H1 (cell line): ENCODE measurements around the gene RNF224. TPM values are rescaled to one million over a fixed set of nuclear protein-coding genes. Genes with fewer than 3 reads are reported as not detected.

Experiments used
- CTCF ChIA-PET: fragments of 300-600 bp; sonication (Branson Sonifier 250); formaldehyde crosslinking; loops from one replicate; lab custom pipeline; 2021; ENCODE audit not compliant: partially characterized antibody; lab: Charles Lee
- POLR2A ChIA-PET: fragments of 300-600 bp; sonication (Branson Sonifier 250); formaldehyde crosslinking; loops from one replicate; lab custom pipeline; 2021; ENCODE audit warnings: inconsistent platforms; ENCODE audit not compliant: partially characterized antibody; lab: Charles Lee
- DNase-seq, 2 experiments: peaks; one replicate each; pipeline versions ENCODE4 v3.0.0 to v3.0.0-alpha.2; 2010 to 2022; ENCODE audit warnings: low spot score in 2 of 2, low read depth in 1 of 2, mixed read lengths in 1 of 2
- FAIRE-seq: peaks from 2 replicates; lab custom pipeline; 2011; peaks lifted over from hg19 to GRCh38; lab: Jason Lieb, UNC
- H2AFZ ChIP-seq: 2 replicates; pipeline ENCODE4 v1.8.1; 2012; ENCODE audit warnings: low read length, inconsistent platforms
- H2AK5ac ChIP-seq: 2 replicates; pipeline ENCODE4 v1.6.1; 2013; ENCODE audit warnings: low read depth, low read length
- H2BK120ac ChIP-seq: replicated peaks from 2 replicates; pipeline ENCODE3; 2013; ENCODE audit warnings: low read depth, low read length, inconsistent platforms
- H2BK12ac ChIP-seq: 2 replicates; pipeline ENCODE4 v1.6.1; 2013; ENCODE audit warnings: low read depth, low read length
- H2BK15ac ChIP-seq: 2 replicates; pipeline ENCODE4 v1.6.1; 2013; ENCODE audit warnings: low read length
- H2BK20ac ChIP-seq: 2 replicates; pipeline ENCODE4 v1.6.1; 2013; ENCODE audit warnings: low read length
- H2BK5ac ChIP-seq: 2 replicates; pipeline ENCODE4 v1.6.1; 2013; ENCODE audit warnings: low read depth, low read length
- H3K14ac ChIP-seq: 2 replicates; pipeline ENCODE4 v1.6.1; 2013; ENCODE audit warnings: inconsistent platforms; ENCODE audit not compliant: insufficient read length
- H3K18ac ChIP-seq: 2 replicates; pipeline ENCODE4 v1.6.1; 2013; ENCODE audit warnings: low read length; ENCODE audit errors: extremely low read depth
- H3K23ac ChIP-seq: 2 replicates; pipeline ENCODE4 v1.6.1; 2013; ENCODE audit warnings: inconsistent platforms; ENCODE audit not compliant: insufficient read length
- H3K23me2 ChIP-seq: 2 replicates; pipeline ENCODE4 v1.6.1; 2013; ENCODE audit warnings: low read depth, low read length
- H3K27ac ChIP-seq: 2 replicates; pipeline ENCODE4 v1.6.1; 2011; ENCODE audit warnings: low read depth, low read length, inconsistent platforms
- H3K27me3 ChIP-seq, 4 experiments: replicated peaks in 1 of 4; 1 replicate in 1 of 4; 2 replicates in 3 of 4; pipeline versions ENCODE4 v1.6.1 to v1.8.1; 2011 to 2013; ENCODE audit warnings: low read length in 3 of 4, mild to moderate bottlenecking in 3 of 4, inconsistent platforms in 2 of 4, mixed read lengths in 2 of 4, moderate library complexity in 1 of 4; ENCODE audit not compliant: control insufficient read depth in 3 of 4, insufficient read depth in 3 of 4; ENCODE audit errors: extremely low read depth in 1 of 4
- H3K36me3 ChIP-seq, 4 experiments: 2 replicates each; pipeline versions ENCODE4 v1.6.1 to v1.8.1; 2011 to 2013; ENCODE audit warnings: mild to moderate bottlenecking in 4 of 4, low read length in 3 of 4, moderate library complexity in 2 of 4, control low read depth in 1 of 4, inconsistent platforms in 1 of 4; ENCODE audit not compliant: insufficient read depth in 4 of 4, control insufficient read depth in 2 of 4
- H3K4ac ChIP-seq: replicated peaks from 2 replicates; pipeline ENCODE3; 2013; ENCODE audit warnings: low read length, low read depth, mixed read lengths, inconsistent platforms; ENCODE audit not compliant: insufficient read length
- H3K4me1 ChIP-seq, 4 experiments: replicated peaks in 1 of 4; 1 replicate in 1 of 4; 2 replicates in 3 of 4; pipeline versions ENCODE4 v1.6.1 to v1.8.1; 2011 to 2013; ENCODE audit warnings: low read length in 3 of 4, inconsistent platforms in 2 of 4, mixed read lengths in 1 of 4; ENCODE audit not compliant: insufficient read depth in 4 of 4, control insufficient read depth in 3 of 4
- H3K4me2 ChIP-seq, 2 experiments: 2 replicates each; pipeline versions ENCODE4 v1.6.1 to v1.8.1; 2011 to 2013; ENCODE audit warnings: low read depth in 2 of 2, low read length in 2 of 2, control low read depth in 1 of 2, inconsistent platforms in 1 of 2, mild to moderate bottlenecking in 1 of 2; ENCODE audit not compliant: insufficient read depth in 1 of 2
- H3K4me3 ChIP-seq, 4 experiments: fragments of 200-600, 300-600 bp in 1 of 4; sonication (generic), shearing (Covaris generic), sonication (Bioruptor Twin) in 1 of 4; 2 replicates each; pipeline versions ENCODE4 v1.5.1 to v1.8.1; 2011 to 2016; ENCODE audit warnings: low read length in 4 of 4, low read depth in 3 of 4, control low read depth in 2 of 4, inconsistent platforms in 2 of 4, mild to moderate bottlenecking in 2 of 4, mixed read lengths in 1 of 4, moderate library complexity in 1 of 4; ENCODE audit not compliant: insufficient read depth in 2 of 4; ENCODE audit errors: extremely low read depth in 1 of 4
- H3K56ac ChIP-seq: replicated peaks from 2 replicates; pipeline ENCODE3; 2013; ENCODE audit warnings: low read depth, mild to moderate bottlenecking, mixed read lengths, low read length, inconsistent platforms; ENCODE audit not compliant: insufficient read length
- H3K79me1 ChIP-seq: 2 replicates; pipeline ENCODE4 v1.6.1; 2013; ENCODE audit warnings: low read depth, low read length, control low read depth
- H3K79me2 ChIP-seq, 2 experiments: 2 replicates each; pipeline versions ENCODE4 v1.6.1 to v1.8.1; 2012 to 2013; ENCODE audit warnings: low read length in 2 of 2, mild to moderate bottlenecking in 2 of 2, inconsistent platforms in 1 of 2; ENCODE audit not compliant: insufficient read depth in 2 of 2, control insufficient read depth in 1 of 2
- H3K9ac ChIP-seq, 4 experiments: replicated peaks in 1 of 4; 1 replicate in 1 of 4; 2 replicates in 3 of 4; pipeline versions ENCODE4 v1.6.1 to v1.8.1; 2011 to 2013; ENCODE audit warnings: low read depth in 3 of 4, low read length in 3 of 4, control low read depth in 2 of 4, mild to moderate bottlenecking in 2 of 4, moderate library complexity in 2 of 4, inconsistent platforms in 1 of 4; ENCODE audit errors: extremely low read depth in 1 of 4
- H3K9me3 ChIP-seq, 2 experiments: 2 replicates each; pipeline versions ENCODE4 v1.6.1 to v1.8.1; 2012 to 2013; ENCODE audit warnings: mild to moderate bottlenecking in 2 of 2, moderate library complexity in 2 of 2, control low read depth in 1 of 2, inconsistent platforms in 1 of 2, low read depth in 1 of 2, low read length in 1 of 2, mixed read lengths in 1 of 2; ENCODE audit not compliant: insufficient read depth in 2 of 2
- H4K20me1 ChIP-seq, 2 experiments: replicated peaks in 1 of 2; 2 replicates each; pipeline versions ENCODE3 to v1.8.1; 2011 to 2013; ENCODE audit warnings: inconsistent platforms in 2 of 2, low read length in 2 of 2, mild to moderate bottlenecking in 1 of 2; ENCODE audit not compliant: insufficient read depth in 2 of 2, control insufficient read depth in 1 of 2
- H4K5ac ChIP-seq: 2 replicates; pipeline ENCODE4 v1.6.1; 2013; ENCODE audit warnings: low read length, low read depth, mixed read lengths, inconsistent platforms; ENCODE audit not compliant: insufficient read length
- H4K8ac ChIP-seq: 2 replicates; pipeline ENCODE4 v1.8.0; 2013; ENCODE audit warnings: mild to moderate bottlenecking, moderate library complexity, low read length, inconsistent platforms; ENCODE audit not compliant: insufficient read depth; ENCODE audit errors: extremely low read depth
- H4K91ac ChIP-seq: replicated peaks from 2 replicates; pipeline ENCODE3; 2013; ENCODE audit warnings: low read length, mixed read lengths, inconsistent platforms; ENCODE audit not compliant: insufficient read length
- BCL11A ChIP-seq, 2 experiments: IDR thresholded peaks; one replicate each; pipeline ENCODE4 v1.6.1; 2011; ENCODE audit warnings: low read depth in 2 of 2, low read length in 2 of 2, mild to moderate bottlenecking in 2 of 2
- CBX8 ChIP-seq: fragments of 300-800, 300-1000 bp; sonication (generic); IDR thresholded peaks from 2 replicates; pipeline ENCODE4 v1.7.1; 2016; ENCODE audit warnings: low read depth, low read length, borderline replicate concordance
- CHD2 ChIP-seq: IDR thresholded peaks from 2 replicates; pipeline ENCODE4 v1.6.1; 2012; ENCODE audit warnings: low read length, improper control_type of control experiment
- CREB1 ChIP-seq: IDR thresholded peaks from 2 replicates; pipeline ENCODE4 v1.6.1; 2012; ENCODE audit warnings: inconsistent platforms
- GTF2F1 ChIP-seq: IDR thresholded peaks from 2 replicates; pipeline ENCODE4 v1.6.1; 2012; ENCODE audit warnings: low read depth, low read length, improper control_type of control experiment, borderline replicate concordance
- HDAC2 ChIP-seq, 2 experiments: fragments of 300-600 bp in 1 of 2; sonication (generic) in 1 of 2; IDR thresholded peaks; 2 replicates each; pipeline ENCODE4 v1.6.1; 2011 to 2012; ENCODE audit warnings: low read depth in 2 of 2, low read length in 2 of 2, mild to moderate bottlenecking in 2 of 2, moderate library complexity in 2 of 2, borderline replicate concordance in 1 of 2, inconsistent platforms in 1 of 2
- JUND ChIP-seq: IDR thresholded peaks from 2 replicates; pipeline ENCODE4 v1.6.1; 2011; ENCODE audit warnings: mild to moderate bottlenecking, improper control_type of control experiment, low read length
- KDM5A ChIP-seq: fragments of 200-600 bp; IDR thresholded peaks from 2 replicates; pipeline ENCODE4 v1.7.1; 2012; ENCODE audit warnings: mild to moderate bottlenecking, low read length, inconsistent platforms, mixed read lengths
- NANOG ChIP-seq: IDR thresholded peaks from 2 replicates; pipeline ENCODE4 v1.6.1; 2011; ENCODE audit warnings: low read length, low read depth, mild to moderate bottlenecking, inconsistent platforms; ENCODE audit not compliant: insufficient read depth, poor library complexity, severe bottlenecking
- SP4 ChIP-seq: IDR thresholded peaks from 2 replicates; pipeline ENCODE4 v1.6.1; 2012; ENCODE audit warnings: low read length, inconsistent platforms
- TBP ChIP-seq: IDR thresholded peaks from 2 replicates; pipeline ENCODE4 v1.6.1; 2011; ENCODE audit warnings: low read depth, low read length, improper control_type of control experiment
- TEAD4 ChIP-seq: IDR thresholded peaks from 2 replicates; pipeline ENCODE4 v1.6.1; 2012; ENCODE audit warnings: low read depth, low read length, inconsistent platforms, mixed read lengths
- WGBS, 2 experiments: shearing (Covaris generic) in 1 of 2; methylation state at CpG; one replicate each; pipeline versions ENCODE4 v1.1.6 to v1.1.7; 2013 to 2015; ENCODE audit warnings: low lambda C conversion rate in 2 of 2, mixed read lengths in 2 of 2, inconsistent platforms in 1 of 2, low coverage in 1 of 2, missing lambda C conversion rate in 1 of 2; ENCODE audit not compliant: insufficient replicate concordance in 2 of 2, insufficient coverage in 1 of 2, insufficient read length in 1 of 2; ENCODE audit errors: extremely low coverage in 1 of 2, missing lambda C conversion rate in 1 of 2; 5-methylcytosine and 5-hydroxymethylcytosine counted together
- polyA plus RNA-seq, 7 experiments: library from polyadenylated mRNA; depleted of rRNA in 3 of 7; stranded (reverse) in 5 of 7; unstranded in 2 of 7; fragments of >200 nt in 5 of 7; fragments of 200-250 nt in 2 of 7; gene quantifications; 1 replicate in 5 of 7; 2 replicates in 1 of 7; 4 replicates in 1 of 7; pipeline versions ENCODE4 v1.2.1 to v1.2.3, GENCODE V29; 2011 to 2013; ENCODE audit warnings: missing spikeins in 2 of 7, mixed read lengths in 2 of 7
- total RNA-seq: library from RNA; stranded (reverse); fragmentation: NEBNext Ultra II Directional; extraction: Animal tissue kit (Norgen Biotek cat#: 25700); gene quantifications from 2 replicates; pipeline ENCODE4 v1.2.1, GENCODE V29; 2021

Gene RNF224
- total and polyA plus RNA-seq, 2 of the 8 experiments (the other 6 are each of a cell fraction or from before 2014, with no cell fraction given) = 0.24 TPM; not detected in 1

DNA sequence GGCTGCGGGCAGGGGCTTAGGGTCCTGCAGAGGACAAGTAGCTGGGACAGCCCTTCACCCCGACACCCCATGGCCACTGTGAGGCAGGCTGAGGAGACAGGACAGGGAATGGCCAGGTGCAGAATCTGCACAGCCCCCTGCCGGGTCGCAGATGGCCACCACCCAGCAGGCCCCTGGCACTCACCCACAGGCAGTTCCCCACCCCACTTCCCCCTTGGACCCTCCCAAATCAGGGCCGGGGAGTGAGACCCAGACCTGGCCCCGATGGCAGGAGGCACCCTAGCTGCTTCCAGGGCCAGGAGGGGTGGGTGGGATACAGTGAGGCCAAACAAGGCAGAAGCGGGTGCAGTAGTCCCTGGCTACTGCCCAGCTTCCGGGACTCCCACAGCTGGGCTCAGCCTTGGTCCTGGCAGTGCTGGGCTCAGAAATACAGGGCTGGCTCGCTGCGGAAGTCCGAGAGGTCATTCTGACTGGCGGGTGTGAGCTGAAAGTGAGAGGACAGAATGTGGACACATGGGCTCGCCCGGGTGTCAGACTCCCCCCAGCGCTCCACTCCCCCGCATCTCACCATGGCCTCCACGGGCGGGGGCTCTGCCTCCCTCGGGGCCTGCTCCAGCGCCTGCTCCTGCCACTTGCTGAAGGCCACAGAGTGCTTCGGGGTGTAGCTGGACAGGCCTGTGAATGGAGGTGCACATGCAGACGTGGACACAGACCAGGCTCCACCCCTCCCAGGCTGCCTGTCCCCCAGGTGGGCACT lies 35.4 kb upstream of the RNF224 start:
- no peak overlapping the region for H3K4me3 ChIP-seq
- peaks cover 8% of the 10 kb centered on the region; the same call in 1 of the 2 replicates for H3K23me2 ChIP-seq
- H2BK12ac ChIP-seq = no peak overlapping the region
- H4K91ac ChIP-seq = no peak overlapping the region
- H2BK15ac ChIP-seq = no peak overlapping the region
- no peak overlapping the region for H3K23ac ChIP-seq
- H3K36me3 ChIP-seq = peaks cover 0 to 4% (median 1%) of the 10 kb centered on the region in 4 experiments; a peak in 2 of 8 replicates
- H3K79me2 ChIP-seq = peaks cover 0 to 27% of the 10 kb centered on the region in 2 experiments; a peak in 2 of 4 replicates
- H3K9ac ChIP-seq = no peak overlapping the region
- no peak overlapping the region for H3K27ac ChIP-seq
- H3K56ac ChIP-seq = no peak overlapping the region
- H3K79me1 ChIP-seq = peaks cover 10% of the 10 kb centered on the region
- H3K4ac ChIP-seq = no peak overlapping the region
- H4K8ac ChIP-seq = no peak overlapping the region; the same call in 1 of the 2 replicates
- peaks cover 15 to 37% of the 10 kb centered on the region in 2 experiments for H4K20me1 ChIP-seq
- no peak overlapping the region for H3K14ac ChIP-seq
- H3K27me3 ChIP-seq = no peaks in the 10 kb centered on the region
- ChIA-PET POLR2A (interaction anchor here (0.8 to 11.0 kb wide), 10 partner anchors 10 to 62 kb away, joined by 3 to 107 read pairs (median 4); partner anchors contain the start of genes NDOR1, RNF224, TMEM203 and TPRN), CTCF (interaction anchor here (1.1 to 14.0 kb wide), 7 partner anchors 7 to 61 kb away, joined by 3 to 204 read pairs (median 5); partner anchors contain the start of genes CYSRT1, LRRC26, RNF208 and RNF224)
- H3K18ac ChIP-seq = no peak overlapping the region
- no peak overlapping the region for H2AK5ac ChIP-seq
- WGBS, 2 experiments = 93% methylated on average over 16 of the region's 22 CpGs; no CpG with 5 or more reads in 1 of the 2 experiments
- no peak overlapping the region for H2AFZ ChIP-seq
- H2BK5ac ChIP-seq = no peak overlapping the region
- peaks cover 0 to 34% (median 10%) of the 10 kb centered on the region in 4 experiments; a peak in 6 of 7 replicates for H3K4me1 ChIP-seq
- H2BK20ac ChIP-seq = no peak overlapping the region
- no peaks in the 10 kb centered on the region for H3K9me3 ChIP-seq
- no peak overlapping the region for H2BK120ac ChIP-seq
- no peak overlapping the region for H4K5ac ChIP-seq
- no peak overlapping the region for H3K4me2 ChIP-seq
- DNase-seq (no peak), FAIRE-seq (no peak)
- TF ChIP-seq TEAD4 = no peak
- no peak for TF ChIP-seq GTF2F1
- no peak for TF ChIP-seq JUND
- TF ChIP-seq CBX8 = no peak
- no peak for TF ChIP-seq TBP
- no peak for TF ChIP-seq BCL11A (IDR thresholded peaks at IDR 0.05; ENCODE audit: low read depth in 2 of 2, low read length in 2 of 2)
- TF ChIP-seq CREB1 = no peak
- TF ChIP-seq HDAC2 (IDR thresholded peaks at IDR 0.05; ENCODE audit: borderline replicate concordance in 1 of 2, low read depth in 2 of 2, low read length in 2 of 2) = no peak
- TF ChIP-seq SP4 = no peak
- TF ChIP-seq KDM5A = no peak
- no peak for TF ChIP-seq CHD2
- no peak for TF ChIP-seq NANOG
